H9 (cell line): ENCODE data around the gene THSD7A. TPM values are rescaled to one million over a fixed set of nuclear protein-coding genes. Genes with fewer than 3 reads are reported as not detected.

ENCODE experiments used
- DNase-seq: peaks from one replicate; pipeline ENCODE4 v3.0.0-alpha.2; 2017
- H2AFZ ChIP-seq: one replicate; pipeline ENCODE4 v1.6.1; 2013; ENCODE audit warnings: mild to moderate bottlenecking, low read length, control low read depth, moderate library complexity
- H2AK5ac ChIP-seq: 2 replicates; pipeline ENCODE4 v1.6.1; 2013; ENCODE audit warnings: low read length, control low read depth, mixed read lengths; ENCODE audit not compliant: insufficient read length
- H2BK120ac ChIP-seq: one replicate; pipeline ENCODE4 v1.6.1; 2013; ENCODE audit warnings: low read depth, mild to moderate bottlenecking, low read length, control low read depth, inconsistent platforms; ENCODE audit not compliant: poor library complexity, severe bottlenecking
- H2BK12ac ChIP-seq: 2 replicates; pipeline ENCODE4 v1.6.1; 2013; ENCODE audit warnings: low read length, control low read depth, mixed read lengths, low read depth; ENCODE audit not compliant: insufficient read length
- H2BK15ac ChIP-seq: 2 replicates; pipeline ENCODE4 v1.6.1; 2013; ENCODE audit warnings: low read depth, low read length, control low read depth
- H2BK20ac ChIP-seq: one replicate; pipeline ENCODE4 v1.6.1; 2013; ENCODE audit warnings: low read depth, mild to moderate bottlenecking, low read length, control low read depth, inconsistent platforms; ENCODE audit not compliant: poor library complexity, severe bottlenecking
- H2BK5ac ChIP-seq: 2 replicates; pipeline ENCODE4 v1.6.1; 2013; ENCODE audit warnings: low read length, control low read depth, mixed read lengths; ENCODE audit not compliant: insufficient read length
- H3K14ac ChIP-seq: 2 replicates; pipeline ENCODE4 v1.6.1; 2013; ENCODE audit warnings: low read length, control low read depth; ENCODE audit not compliant: insufficient read depth
- H3K18ac ChIP-seq: 2 replicates; pipeline ENCODE4 v1.6.1; 2013; ENCODE audit warnings: low read depth, mild to moderate bottlenecking, mixed read lengths, low read length, control low read depth; ENCODE audit not compliant: insufficient read length
- H3K23ac ChIP-seq: 2 replicates; pipeline ENCODE4 v1.6.1; 2013; ENCODE audit warnings: low read length, control low read depth, mixed read lengths, low read depth; ENCODE audit not compliant: insufficient read length
- H3K23me2 ChIP-seq: 2 replicates; pipeline ENCODE4 v1.6.1; 2013; ENCODE audit warnings: low read depth, mild to moderate bottlenecking, mixed read lengths, low read length, control low read depth; ENCODE audit not compliant: insufficient read length, poor library complexity, severe bottlenecking
- H3K27ac ChIP-seq: 2 replicates; pipeline ENCODE4 v1.5.1; 2013; ENCODE audit warnings: low read length, control low read depth, mixed read lengths, low read depth; ENCODE audit not compliant: insufficient read length
- H3K27me3 ChIP-seq: 2 replicates; pipeline ENCODE4 v1.6.1; 2013; ENCODE audit warnings: low read length, control low read depth, inconsistent platforms; ENCODE audit not compliant: insufficient read depth
- H3K4ac ChIP-seq: 2 replicates; pipeline ENCODE4 v1.6.1; 2013; ENCODE audit warnings: low read depth, mild to moderate bottlenecking, control low read depth, inconsistent platforms, low read length, moderate library complexity
- H3K4me1 ChIP-seq: 2 replicates; pipeline ENCODE4 v1.6.1; 2013; ENCODE audit warnings: low read length, control low read depth, inconsistent platforms; ENCODE audit not compliant: insufficient read depth
- H3K4me2 ChIP-seq: 2 replicates; pipeline ENCODE4 v1.6.1; 2013; ENCODE audit warnings: low read length, control low read depth, mixed read lengths; ENCODE audit not compliant: insufficient read length, insufficient read depth
- H3K56ac ChIP-seq: 2 replicates; pipeline ENCODE4 v1.6.1; 2013; ENCODE audit warnings: low read depth, mild to moderate bottlenecking, mixed read lengths, low read length, control low read depth; ENCODE audit not compliant: insufficient read length
- H3K79me1 ChIP-seq: 2 replicates; pipeline ENCODE4 v1.6.1; 2013; ENCODE audit warnings: low read depth, mild to moderate bottlenecking, moderate library complexity, low read length, control low read depth, inconsistent platforms; ENCODE audit not compliant: insufficient read depth, poor library complexity, severe bottlenecking
- H3K79me2 ChIP-seq: 2 replicates; pipeline ENCODE4 v1.6.1; 2013; ENCODE audit warnings: low read length, control low read depth, inconsistent platforms; ENCODE audit not compliant: insufficient read depth
- H3K9ac ChIP-seq: 2 replicates; pipeline ENCODE4 v1.6.1; 2013; ENCODE audit warnings: low read length, control low read depth, mixed read lengths; ENCODE audit not compliant: insufficient read length; ENCODE audit errors: extremely low read depth
- H3K9me3 ChIP-seq: one replicate; pipeline ENCODE4 v1.6.1; 2013; ENCODE audit warnings: low read depth, low read length, inconsistent platforms; ENCODE audit not compliant: control insufficient read depth
- H3T11ph ChIP-seq: one replicate; pipeline ENCODE4 v1.6.1; 2013; ENCODE audit warnings: mild to moderate bottlenecking, low read length, control low read depth, inconsistent platforms
- H4K20me1 ChIP-seq: one replicate; pipeline ENCODE4 v1.6.1; 2013; ENCODE audit not compliant: control insufficient read depth, insufficient read length, insufficient read depth
- H4K5ac ChIP-seq: 2 replicates; pipeline ENCODE4 v1.6.1; 2013; ENCODE audit warnings: low read depth, mild to moderate bottlenecking, mixed read lengths, low read length, control low read depth; ENCODE audit not compliant: insufficient read length
- H4K8ac ChIP-seq: replicated peaks from 2 replicates; pipeline ENCODE4 v1.6.1; 2013; ENCODE audit warnings: low read length, control low read depth, mixed read lengths, low read depth; ENCODE audit not compliant: insufficient read length
- H4K91ac ChIP-seq: 2 replicates; pipeline ENCODE4 v1.6.1; 2013; ENCODE audit warnings: low read depth, mild to moderate bottlenecking, moderate library complexity, mixed read lengths, low read length, control low read depth; ENCODE audit not compliant: insufficient read length
- H3K27ac Mint-ChIP-seq, 3 experiments: 2 replicates in 2 of 3; 3 replicates in 1 of 3; pipeline ENCODE4 v1.8.0; 2020 to 2021; ENCODE audit warnings: mixed read lengths in 3 of 3, mild to moderate bottlenecking in 1 of 3, moderate library complexity in 1 of 3
- H3K27me3 Mint-ChIP-seq: 2 replicates; pipeline ENCODE4 v1.8.0; 2021; ENCODE audit warnings: low read depth, mild to moderate bottlenecking, moderate library complexity, mixed read lengths
- H3K36me3 Mint-ChIP-seq, 3 experiments: 2 replicates in 2 of 3; 3 replicates in 1 of 3; pipeline ENCODE4 v1.8.0; 2020 to 2021; ENCODE audit warnings: low read depth in 3 of 3, mixed read lengths in 3 of 3; ENCODE audit not compliant: insufficient read depth in 1 of 3
- H3K4me1 Mint-ChIP-seq, 2 experiments: 2 replicates each; pipeline ENCODE4 v1.8.0; 2020; ENCODE audit warnings: mixed read lengths in 2 of 2
- H3K4me3 Mint-ChIP-seq, 2 experiments: 2 replicates in 1 of 2; 3 replicates in 1 of 2; pipeline ENCODE4 v1.8.0; 2020 to 2021; ENCODE audit warnings: mild to moderate bottlenecking in 2 of 2, mixed read lengths in 2 of 2, moderate library complexity in 1 of 2
- H3K9me3 Mint-ChIP-seq, 2 experiments: 2 replicates in 1 of 2; 3 replicates in 1 of 2; pipeline ENCODE4 v1.8.0; 2020; ENCODE audit warnings: mild to moderate bottlenecking in 2 of 2, mixed read lengths in 2 of 2, moderate library complexity in 1 of 2
- CTCF ChIP-seq: fragments of 200-600 bp; sonication (generic); conservative IDR thresholded peaks from 3 replicates; pipeline ENCODE4 v1.8.0; 2021; ENCODE audit warnings: antibody characterized with exemption, mild to moderate bottlenecking
- WGBS: extraction: QIAGEN DNeasy Blood & Tissue Kit; methylation state at CpG from one replicate; pipeline ENCODE4 v1.1.7; 2013; ENCODE audit warnings: missing lambda C conversion rate, low lambda C conversion rate, mixed read lengths; ENCODE audit not compliant: insufficient read length; ENCODE audit errors: extremely low coverage; 5-methylcytosine and 5-hydroxymethylcytosine counted together
- total RNA-seq: library from RNA; stranded (reverse); gene quantifications from 2 replicates; pipeline ENCODE4 v1.2.1, GENCODE V29; 2021

Gene THSD7A
- total RNA-seq, 1 experiment from 2014 or later = 0.42 TPM

GRCh38 chr7:11557627-11558026 is 274.4 kb downstream of the THSD7A start:
- no peaks in the 10 kb centered on the region for H3K79me1 ChIP-seq
- TF ChIP-seq CTCF = peak; percentile 75
- no CpG with 5 or more reads among the region's 2 CpGs for WGBS
- no peak overlapping the region for H3K27ac Mint-ChIP-seq
- DNase-seq = peak; percentile 75
- no peak overlapping the region for H3K18ac ChIP-seq
- H2BK20ac ChIP-seq = no peak overlapping the region
- no peak overlapping the region for H4K8ac ChIP-seq
- H2BK12ac ChIP-seq = no peak overlapping the region
- no peaks in the 10 kb centered on the region for H3K9me3 Mint-ChIP-seq
- no peak overlapping the region for H2BK120ac ChIP-seq
- no peak overlapping the region for H3K14ac ChIP-seq
- H3K27me3 Mint-ChIP-seq = no peaks in the 10 kb centered on the region
- no peak overlapping the region for H2AK5ac ChIP-seq
- no peaks in the 10 kb centered on the region for H3K36me3 Mint-ChIP-seq
- H4K91ac ChIP-seq = no peak overlapping the region
- H3K27ac ChIP-seq = no peak overlapping the region
- H3K4ac ChIP-seq = no peak overlapping the region
- no peak overlapping the region for H4K5ac ChIP-seq
- no peaks in the 10 kb centered on the region for H3K23me2 ChIP-seq
- H3K56ac ChIP-seq = no peak overlapping the region
- peaks cover 3% of the 10 kb centered on the region; the same call in 1 of the 2 replicates for H3K4me1 ChIP-seq
- no peak overlapping the region for H3T11ph ChIP-seq
- no peaks in the 10 kb centered on the region for H3K79me2 ChIP-seq
- H3K23ac ChIP-seq = no peak overlapping the region
- H4K20me1 ChIP-seq = no peaks in the 10 kb centered on the region
- H3K4me1 Mint-ChIP-seq = peaks cover 14% of the 10 kb centered on the region in 2 experiments
- no peak overlapping the region for H2BK5ac ChIP-seq
- H2AFZ ChIP-seq = no peak overlapping the region
- H3K27me3 ChIP-seq = no peaks in the 10 kb centered on the region
- H2BK15ac ChIP-seq = no peak overlapping the region
- no peaks in the 10 kb centered on the region for H3K9me3 ChIP-seq
- H3K4me2 ChIP-seq = no peak overlapping the region
- no peak overlapping the region for H3K4me3 Mint-ChIP-seq
- H3K9ac ChIP-seq = no peak overlapping the region
